ENCODE results near the gene HOXB4. TPM values are rescaled to one million over a fixed set of nuclear protein-coding genes. Genes with fewer than 3 reads are reported as not detected.

Gene HOXB4
- total RNA-seq, 1 donor from 2014 or later, result 39.2 TPM

DNA sequence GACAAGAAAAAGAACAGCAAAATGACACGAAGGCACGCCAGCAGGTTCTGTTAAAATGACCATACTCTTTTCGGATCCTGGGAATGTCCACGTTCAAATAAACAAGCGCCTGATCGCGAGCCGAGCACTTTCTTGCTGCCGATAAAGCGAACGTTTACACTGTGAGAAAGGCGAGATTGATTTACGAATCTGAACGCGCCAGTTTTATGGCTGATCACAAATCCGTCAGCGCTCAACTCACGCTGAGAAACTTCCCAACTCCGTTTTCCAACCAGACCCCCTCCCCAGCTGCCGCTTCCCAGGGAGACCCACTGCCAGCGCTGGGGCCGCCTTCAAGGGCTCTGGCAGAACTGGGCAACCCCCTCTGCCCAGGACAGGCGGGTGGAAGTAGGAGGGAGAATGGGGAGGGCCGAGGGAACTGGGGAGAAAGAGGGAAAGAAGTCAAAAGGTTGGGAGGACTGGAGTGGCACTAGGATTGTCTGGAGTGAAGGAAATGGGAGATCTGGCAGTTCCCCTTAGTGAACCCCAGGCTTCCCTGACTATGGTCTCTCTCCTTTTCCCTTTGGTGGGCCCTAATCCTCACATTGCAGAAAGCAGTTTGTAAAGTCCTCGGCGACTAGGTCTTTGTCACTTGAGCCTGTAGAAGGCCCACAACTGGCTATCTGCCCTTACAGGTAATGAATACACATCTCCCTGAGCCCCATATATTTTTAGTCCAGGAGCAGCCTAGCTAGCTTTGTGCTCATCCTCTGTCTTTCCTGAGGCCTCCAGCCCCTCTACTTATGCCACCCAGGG lies 6.9 kb downstream of the HOXB4 start:
- H3K36me3 Mint-ChIP-seq, result peaks cover 21% of the 10 kb centered on the region
- no peak overlapping the region for H3K27ac Mint-ChIP-seq
- DNase-seq (ENCODE audit: low spot score in 2 of 2, unreplicated experiment in 2 of 2), result no peak
- H3K4me3 Mint-ChIP-seq, result no peak overlapping the region
- peaks cover 72% of the 10 kb centered on the region for H3K4me1 Mint-ChIP-seq
- H3K9me3 Mint-ChIP-seq, result no peaks in the 10 kb centered on the region
- no peaks in the 10 kb centered on the region for H3K27me3 Mint-ChIP-seq (ENCODE audit: low read depth)
- no peak for TF ChIP-seq CTCF (IDR thresholded peaks at IDR 0.05; ENCODE audit: unreplicated experiment)

DNA sequence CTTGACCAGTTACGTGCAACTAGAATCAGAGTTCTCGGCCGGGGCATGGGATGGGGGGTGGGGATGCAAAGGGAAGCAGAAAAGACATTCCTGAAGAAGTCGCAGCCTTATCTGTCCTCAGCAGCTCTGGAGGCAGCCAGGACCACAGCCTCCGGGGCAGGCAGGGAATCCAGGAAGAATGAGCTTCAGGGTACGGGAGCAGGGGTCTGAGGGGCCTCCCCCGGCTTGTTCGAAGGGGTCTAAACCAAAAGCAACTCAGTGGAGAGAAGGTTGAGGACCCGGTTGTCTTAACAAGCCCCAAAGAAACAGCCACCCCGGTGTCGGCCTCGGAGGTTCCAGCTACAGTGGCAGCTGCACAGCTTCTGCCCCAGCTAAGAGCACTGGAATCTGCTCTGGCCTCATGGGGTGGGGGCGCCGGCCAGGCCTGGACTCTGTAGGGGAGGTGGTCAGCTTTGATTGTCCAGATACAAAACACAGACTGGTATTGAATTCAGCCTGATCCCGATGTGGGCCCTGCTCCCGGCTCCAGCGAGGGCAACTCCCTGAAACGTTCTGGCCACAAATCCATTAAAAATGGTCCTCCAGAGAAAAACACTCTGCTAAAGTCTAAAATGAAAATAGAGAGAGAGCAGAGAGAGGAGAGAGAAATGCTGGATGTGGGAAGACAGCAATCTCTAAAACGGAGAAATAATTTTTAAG lies 7.7 kb downstream of the HOXB4 start:
- TF ChIP-seq CTCF (IDR thresholded peaks at IDR 0.05; ENCODE audit: unreplicated experiment), result no peak
- Mint-ChIP-seq H3K27me3 (ENCODE audit: low read depth) (no peaks in the 10 kb centered on the region), H3K36me3 (peaks cover 19% of the 10 kb centered on the region), H3K4me1 (peaks cover 65% of the 10 kb centered on the region), H3K4me3 (no peak overlapping the region), H3K27ac (no peak overlapping the region), H3K9me3 (no peaks in the 10 kb centered on the region)
- no peak for DNase-seq (ENCODE audit: low spot score in 2 of 2, unreplicated experiment in 2 of 2)

DNA sequence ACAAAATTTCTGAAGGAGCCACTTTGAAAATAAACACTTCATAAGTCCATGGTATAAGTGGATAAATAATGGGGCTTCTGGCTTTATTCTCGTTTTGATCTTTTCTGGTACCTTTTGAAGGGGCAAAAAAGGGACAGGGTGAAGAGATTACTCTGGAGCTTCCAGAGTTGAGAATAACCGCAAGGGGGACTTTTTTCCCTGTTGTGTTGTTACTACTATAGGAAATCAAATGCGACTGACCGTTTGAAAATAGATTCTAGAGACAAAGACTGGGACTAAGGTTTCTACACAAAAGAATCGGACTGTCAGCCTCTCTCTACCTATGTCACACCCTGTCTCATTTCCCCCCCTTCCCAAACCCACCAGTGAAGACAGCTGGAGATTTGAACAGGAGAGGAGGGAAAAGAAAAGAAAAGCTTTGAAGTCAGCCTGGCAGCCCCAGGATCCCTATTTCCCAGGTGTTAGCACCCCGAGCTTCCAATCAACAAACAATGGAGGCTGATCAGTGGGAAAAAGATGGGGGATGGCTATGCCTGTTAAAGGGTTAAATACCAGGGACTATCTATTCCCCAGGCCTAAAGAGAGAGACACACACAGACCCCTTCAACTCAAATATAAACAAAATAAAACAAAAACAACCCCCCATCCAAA lies 8.4 kb downstream of the HOXB4 start:
- Mint-ChIP-seq H3K4me3 (no peak overlapping the region), H3K27me3 (ENCODE audit: low read depth) (no peaks in the 10 kb centered on the region), H3K27ac (no peak overlapping the region), H3K9me3 (no peaks in the 10 kb centered on the region), H3K4me1 (peaks cover 59% of the 10 kb centered on the region), H3K36me3 (peaks cover 19% of the 10 kb centered on the region)
- DNase-seq (ENCODE audit: low spot score in 2 of 2, unreplicated experiment in 2 of 2), result no peak
- peak; percentile 9 for TF ChIP-seq CTCF (IDR thresholded peaks at IDR 0.05; ENCODE audit: unreplicated experiment)

DNA sequence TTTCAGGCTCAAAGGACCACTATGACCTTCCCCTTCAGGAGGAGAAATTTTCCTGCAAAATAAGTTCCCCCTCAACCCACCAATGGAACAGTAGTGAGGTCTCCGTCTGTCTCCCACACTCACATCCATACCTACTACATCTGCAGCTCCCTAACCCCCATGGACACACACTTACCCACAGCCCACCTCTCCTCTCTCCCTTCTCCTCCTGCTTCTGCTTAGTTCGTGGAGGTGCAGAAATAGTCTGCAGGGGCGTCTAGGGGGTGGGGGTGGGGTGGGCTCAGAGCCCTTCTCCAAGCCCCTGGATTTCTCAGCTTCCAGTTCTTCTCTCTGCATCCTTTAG lies 8.9 kb downstream of the HOXB4 start:
- no peak for DNase-seq (ENCODE audit: low spot score in 2 of 2, unreplicated experiment in 2 of 2)
- peaks cover 17% of the 10 kb centered on the region for H3K36me3 Mint-ChIP-seq
- H3K27ac Mint-ChIP-seq, result no peak overlapping the region
- no peaks in the 10 kb centered on the region for H3K27me3 Mint-ChIP-seq (ENCODE audit: low read depth)
- H3K4me3 Mint-ChIP-seq, result no peak overlapping the region
- no peak for TF ChIP-seq CTCF (IDR thresholded peaks at IDR 0.05; ENCODE audit: unreplicated experiment)
- no peaks in the 10 kb centered on the region for H3K9me3 Mint-ChIP-seq
- peaks cover 53% of the 10 kb centered on the region for H3K4me1 Mint-ChIP-seq

DNA sequence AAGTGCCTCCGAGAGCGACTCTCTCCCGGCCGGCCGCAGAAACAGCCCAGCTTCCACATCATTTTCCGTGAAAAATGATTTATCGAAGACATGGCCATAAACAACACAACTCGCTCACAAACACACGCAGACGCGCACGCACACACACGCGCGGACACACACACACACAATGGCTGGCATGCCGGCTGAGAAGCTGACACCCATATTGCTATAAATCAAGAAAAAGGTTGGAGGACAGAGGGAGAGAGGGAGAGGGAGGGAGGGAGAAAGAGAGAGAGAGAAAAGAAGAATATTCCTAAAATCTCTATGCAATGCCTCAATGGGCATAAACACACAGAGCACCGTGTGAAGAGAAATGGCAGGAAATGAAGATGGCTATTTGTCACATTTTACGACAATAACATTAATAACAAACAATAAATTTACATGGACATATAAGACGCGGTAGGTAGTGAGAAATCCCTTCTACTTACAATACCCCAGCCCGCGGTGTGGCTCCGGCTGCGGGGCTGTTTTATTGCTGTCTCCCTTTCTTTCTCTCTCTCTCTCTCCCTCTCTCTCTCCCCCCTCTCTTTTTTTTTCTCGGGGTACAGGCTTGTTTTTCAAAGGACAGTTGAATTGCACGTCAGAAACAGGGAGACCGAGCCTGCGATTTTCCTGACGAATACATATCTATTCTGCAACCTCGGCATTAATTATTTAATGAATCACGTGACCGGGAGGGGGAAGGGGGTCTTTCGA lies 9.5 kb downstream of the HOXB4 start:
- Mint-ChIP-seq H3K36me3 (peaks cover 13% of the 10 kb centered on the region), H3K27me3 (ENCODE audit: low read depth) (no peaks in the 10 kb centered on the region), H3K27ac (no peak overlapping the region), H3K9me3 (no peaks in the 10 kb centered on the region), H3K4me3 (no peak overlapping the region), H3K4me1 (peaks cover 50% of the 10 kb centered on the region)
- DNase-seq (ENCODE audit: low spot score in 2 of 2, unreplicated experiment in 2 of 2), result no peak
- no peak for TF ChIP-seq CTCF (IDR thresholded peaks at IDR 0.05; ENCODE audit: unreplicated experiment)
